GM12891 (cell line): Measurements from ENCODE around the gene LRRIQ1. TPM values are rescaled to one million over a fixed set of nuclear protein-coding genes. Genes with fewer than 3 reads are reported as not detected.

Experiments
- DNase-seq: peaks from one replicate; pipeline ENCODE4 v3.0.0; 2011; ENCODE audit warnings: low spot score; ENCODE audit not compliant: insufficient read length
- FAIRE-seq: peaks from 2 replicates; lab custom pipeline; 2011; peaks lifted over from hg19 to GRCh38; lab: Jason Lieb, UNC
- PAX5 ChIP-seq: IDR thresholded peaks from 2 replicates; pipeline ENCODE4 v1.6.1; 2011; ENCODE audit warnings: low read length, moderate library complexity, mild to moderate bottlenecking; ENCODE audit not compliant: insufficient read depth, severe bottlenecking
- POLR2A ChIP-seq: IDR thresholded peaks from 2 replicates; pipeline ENCODE4 v1.6.1; 2011; ENCODE audit warnings: low read depth, low read length, control low read depth
- POLR2AphosphoS5 ChIP-seq: IDR thresholded peaks from 2 replicates; pipeline ENCODE4 v1.6.1; 2011; ENCODE audit warnings: low read depth, low read length, control low read depth
- POU2F2 ChIP-seq: IDR thresholded peaks from 2 replicates; pipeline ENCODE4 v1.6.1; 2011; ENCODE audit warnings: low read depth, mild to moderate bottlenecking, control low read depth, low read length, moderate library complexity
- SPI1 ChIP-seq: IDR thresholded peaks from 2 replicates; pipeline ENCODE4 v1.6.1; 2011; ENCODE audit warnings: low read depth, low read length, control low read depth
- TAF1 ChIP-seq: IDR thresholded peaks from 2 replicates; pipeline ENCODE4 v1.6.1; 2011; ENCODE audit warnings: low read depth, low read length, control low read depth
- polyA plus RNA-seq: library from polyadenylated mRNA; unstranded; fragments of >200 nt; gene quantifications from one replicate; pipeline ENCODE4 v1.2.1, GENCODE V29; 2012; ENCODE audit warnings: low read depth, missing spikeins, inconsistent platforms; ENCODE audit not compliant: missing spikeins

LRRIQ1 gene, protein sequence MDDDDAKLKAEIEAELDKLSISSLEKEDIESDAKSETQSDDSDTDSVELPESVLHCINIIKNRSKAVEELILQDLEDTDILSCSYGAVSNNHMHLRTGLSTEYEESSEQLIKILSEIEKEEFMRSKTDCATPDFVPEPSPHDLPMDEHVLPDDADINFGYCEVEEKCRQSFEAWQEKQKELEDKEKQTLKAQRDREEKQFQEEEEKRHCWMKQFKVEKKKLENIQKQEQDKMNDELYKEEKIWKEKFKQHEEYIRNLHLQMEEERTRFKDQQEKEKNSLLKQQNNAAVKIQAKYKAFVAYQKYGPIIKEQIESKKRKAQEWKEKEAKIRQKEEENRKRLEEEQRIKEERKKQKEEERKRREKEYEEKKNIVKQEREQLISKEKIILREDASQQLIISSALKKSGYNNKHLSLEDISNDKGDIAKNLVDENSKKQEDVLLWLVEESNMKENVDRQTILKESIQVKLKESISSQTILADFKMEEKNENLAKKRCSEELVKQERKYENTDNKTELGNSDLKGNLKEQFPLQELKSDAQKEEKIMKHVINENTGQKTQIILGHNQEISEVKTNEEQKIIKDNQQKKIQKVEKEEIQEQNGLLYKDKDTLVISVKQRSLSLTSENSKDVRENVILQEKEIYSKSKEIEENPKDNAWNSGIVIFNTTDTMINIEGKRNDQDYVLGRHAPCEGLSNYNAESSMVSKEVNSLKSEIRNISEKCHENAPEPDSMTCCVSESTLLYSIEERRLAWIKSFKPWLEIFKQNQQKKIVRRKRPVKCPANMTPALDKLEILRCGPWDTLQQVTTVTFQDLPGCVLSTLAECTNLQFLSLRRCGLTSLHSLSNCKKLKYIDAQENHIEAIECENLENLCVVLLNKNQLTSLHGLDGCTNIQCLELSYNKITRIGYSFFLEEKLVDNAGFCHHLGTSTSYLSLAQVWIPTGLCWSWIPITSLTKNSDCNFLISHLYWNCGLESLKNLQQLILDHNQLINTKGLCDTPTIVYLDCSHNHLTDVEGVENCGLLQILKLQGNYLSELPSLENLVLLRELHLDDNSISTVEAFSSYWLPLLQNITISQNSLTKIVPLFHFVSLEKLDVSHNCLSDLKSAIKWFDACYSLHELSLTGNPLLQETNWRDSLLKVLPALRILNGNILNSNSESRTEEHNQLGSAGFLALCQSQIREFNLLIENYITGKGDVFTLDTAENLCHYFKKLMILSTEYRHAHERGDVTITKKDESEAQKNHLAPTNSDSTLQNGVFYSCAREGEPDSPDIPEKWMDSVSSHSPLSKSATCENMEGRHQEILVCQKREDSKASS (N-terminal part only)
- 0.03 TPM for polyA plus RNA-seq

DNA sequence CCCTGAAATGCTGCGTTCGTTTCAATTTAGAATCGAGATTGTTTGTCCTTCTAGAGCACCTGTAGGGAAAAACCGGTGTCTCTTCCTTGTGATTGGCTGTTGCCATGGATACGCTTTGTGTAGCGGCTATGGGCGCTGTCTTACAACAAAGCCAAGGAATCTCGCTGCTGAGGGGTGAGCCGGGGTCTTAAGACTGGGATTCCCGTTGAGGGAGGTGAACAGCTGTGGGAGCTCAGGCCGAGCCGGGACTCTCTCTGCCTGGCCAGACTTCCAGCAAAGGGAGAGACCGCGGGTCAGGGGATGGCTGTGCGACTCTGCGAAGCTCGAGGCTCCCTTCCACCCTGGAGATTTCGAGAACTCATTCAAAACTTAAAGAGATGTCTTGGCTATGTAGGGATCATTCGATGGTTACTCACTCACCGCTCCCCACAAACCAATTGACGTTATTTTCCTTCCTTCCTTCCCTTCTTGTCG, at the start of gene LRRIQ1, which contains the start of gene TSPAN19:
TSS of gene LRRIQ1 (plus strand) at position 118 of the 474 bp plus-strand sequence. CDS start 1,826 bp downstream, outside the sequence.
TSS of gene TSPAN19 (minus strand) at position 44 of the 474 bp plus-strand sequence. CDS start 6,331 bp downstream, outside the sequence.
- TF ChIP-seq POLR2AphosphoS5 (no peak), PAX5 (no peak)
- DNase-seq = no peak
- FAIRE-seq = no peak

DNA sequence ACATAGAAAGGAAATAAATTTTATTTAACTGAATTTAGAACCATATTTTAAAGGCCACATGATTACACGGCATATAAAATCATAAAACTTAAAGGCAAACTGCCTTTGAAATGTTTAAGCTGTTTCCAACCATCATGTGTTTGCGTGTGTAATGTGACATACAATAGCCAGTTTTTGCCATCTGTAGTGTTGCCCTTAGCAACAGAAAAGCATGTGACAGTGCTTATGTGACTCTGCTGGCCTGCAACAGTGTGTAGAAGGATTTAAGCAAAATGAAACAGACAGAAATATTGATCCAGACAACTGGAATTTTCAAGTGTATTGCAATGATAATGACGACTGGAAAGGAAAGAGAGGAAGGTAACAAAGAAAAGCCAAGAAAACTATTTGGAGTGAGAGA, 49.6 kb upstream of the LRRIQ1 start:
- no peak for TF ChIP-seq POLR2AphosphoS5
- no peak for TF ChIP-seq POU2F2
- no peak for TF ChIP-seq SPI1
- DNase-seq (no peak), FAIRE-seq (no peak)

DNA sequence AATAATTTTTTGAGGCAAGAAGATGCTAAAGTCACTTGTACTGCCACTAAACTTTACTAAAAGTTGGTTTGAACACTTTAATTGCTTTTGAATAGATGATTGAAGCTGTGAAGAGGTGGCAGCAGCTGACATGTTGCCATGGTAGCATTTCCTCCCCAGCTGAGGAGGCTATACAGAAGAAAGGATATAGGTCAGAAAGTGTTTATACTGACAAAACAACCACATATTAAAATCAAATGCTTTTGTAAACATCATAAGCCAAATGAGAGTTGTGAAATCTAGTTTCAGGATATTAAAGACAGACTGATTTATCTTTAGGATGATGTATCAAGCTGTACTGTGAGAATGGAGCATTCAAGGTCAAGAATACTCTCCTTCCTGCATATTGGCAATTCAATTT, 41.7 kb upstream of the LRRIQ1 start:
- no peak for DNase-seq
- no peak for TF ChIP-seq POLR2AphosphoS5

DNA sequence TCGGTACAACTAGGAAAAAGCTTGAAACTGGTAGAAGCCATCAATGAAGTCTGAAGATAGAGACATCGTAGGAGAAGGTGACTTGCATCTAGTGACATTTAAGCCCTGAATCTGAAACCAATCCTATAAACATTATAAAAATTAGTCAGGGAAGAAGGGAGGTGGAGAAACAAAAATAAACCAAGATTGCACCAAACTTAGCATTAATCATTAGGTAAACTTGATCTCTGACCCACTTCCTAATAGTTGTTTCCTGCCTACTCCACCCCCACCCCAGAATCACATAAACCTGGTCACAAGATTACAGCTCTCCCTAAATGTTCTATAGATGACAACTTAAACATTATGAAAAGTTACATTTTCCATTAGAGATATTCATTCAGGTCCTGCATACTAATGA, 40.5 kb upstream of the LRRIQ1 start:
- no peak for FAIRE-seq
- DNase-seq = no peak

More for the DNA sequence above, 41.7 kb upstream of the LRRIQ1 start:
- FAIRE-seq = no peak

DNA sequence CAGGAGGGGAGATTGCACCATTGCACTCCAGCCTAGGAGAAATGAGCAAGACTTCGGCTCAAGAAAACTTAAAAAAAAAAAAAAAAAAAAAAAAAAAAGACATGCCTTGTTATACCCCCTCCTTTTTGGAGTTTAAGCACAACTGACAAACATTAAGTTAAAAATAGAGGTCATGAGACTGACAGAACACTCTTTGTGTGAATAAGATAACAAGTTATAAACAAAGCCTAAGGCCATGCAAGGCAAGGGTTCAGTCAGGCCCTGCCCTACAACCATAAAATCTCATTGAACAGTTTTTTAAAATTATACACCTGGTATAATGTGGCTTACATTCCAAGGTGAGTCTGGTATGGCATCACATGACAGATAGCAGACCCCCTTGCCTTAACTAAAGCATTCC, 39.4 kb upstream of the LRRIQ1 start:
- DNase-seq = no peak
- TF ChIP-seq PAX5 (no peak), POLR2A (no peak), POU2F2 (no peak), TAF1 (no peak), SPI1 (no peak), POLR2AphosphoS5 (no peak)
- FAIRE-seq = no peak

More for the DNA sequence above, 40.5 kb upstream of the LRRIQ1 start:
- TF ChIP-seq POLR2A (no peak), SPI1 (no peak), POLR2AphosphoS5 (no peak), TAF1 (no peak), POU2F2 (no peak), PAX5 (no peak)

DNA sequence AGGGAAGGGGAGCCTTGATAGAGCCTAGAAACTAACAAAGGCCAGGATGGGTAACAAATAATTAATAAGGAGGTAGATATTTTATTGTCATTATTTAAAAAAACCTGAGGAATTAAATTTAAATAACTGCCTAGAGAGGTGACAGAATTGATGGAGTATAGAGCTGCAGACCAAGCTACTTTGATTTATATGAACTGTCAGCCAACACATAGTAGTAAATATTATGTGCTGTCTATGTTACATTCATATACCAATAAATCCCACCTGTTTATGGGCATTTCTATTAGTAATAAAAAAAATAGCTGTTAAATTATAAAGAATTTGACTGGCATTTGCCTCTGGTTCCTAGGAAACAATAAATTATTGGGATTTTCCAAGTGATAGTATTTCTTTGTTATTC, 37.8 kb upstream of the LRRIQ1 start:
- TF ChIP-seq POLR2AphosphoS5 (no peak), TAF1 (no peak), PAX5 (no peak), POU2F2 (no peak), POLR2A (no peak), SPI1 (no peak)
- FAIRE-seq = no peak
- DNase-seq = no peak

DNA sequence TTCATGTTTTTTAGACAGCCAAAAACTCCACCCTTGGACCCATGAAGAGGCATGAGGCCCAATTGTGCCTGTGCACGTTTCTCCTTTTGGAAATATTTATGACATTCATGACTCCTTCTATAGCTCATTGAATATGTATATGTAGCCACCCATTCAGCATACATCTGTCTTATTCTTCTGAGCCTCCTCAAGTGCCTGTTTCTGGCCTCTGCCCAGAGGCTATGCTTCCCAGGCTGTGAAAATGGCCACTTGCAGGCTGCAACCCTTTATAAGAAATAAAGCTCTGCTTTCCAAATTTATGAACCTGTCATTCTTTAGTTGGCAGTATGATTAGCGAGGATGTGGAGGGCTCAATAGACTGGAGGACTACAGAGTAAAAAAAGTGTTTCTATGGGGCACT, 35.4 kb upstream of the LRRIQ1 start:
- FAIRE-seq = no peak
- DNase-seq = no peak
- TF ChIP-seq PAX5 (no peak), POLR2AphosphoS5 (no peak), POU2F2 (no peak), TAF1 (no peak), POLR2A (no peak), SPI1 (no peak)

DNA sequence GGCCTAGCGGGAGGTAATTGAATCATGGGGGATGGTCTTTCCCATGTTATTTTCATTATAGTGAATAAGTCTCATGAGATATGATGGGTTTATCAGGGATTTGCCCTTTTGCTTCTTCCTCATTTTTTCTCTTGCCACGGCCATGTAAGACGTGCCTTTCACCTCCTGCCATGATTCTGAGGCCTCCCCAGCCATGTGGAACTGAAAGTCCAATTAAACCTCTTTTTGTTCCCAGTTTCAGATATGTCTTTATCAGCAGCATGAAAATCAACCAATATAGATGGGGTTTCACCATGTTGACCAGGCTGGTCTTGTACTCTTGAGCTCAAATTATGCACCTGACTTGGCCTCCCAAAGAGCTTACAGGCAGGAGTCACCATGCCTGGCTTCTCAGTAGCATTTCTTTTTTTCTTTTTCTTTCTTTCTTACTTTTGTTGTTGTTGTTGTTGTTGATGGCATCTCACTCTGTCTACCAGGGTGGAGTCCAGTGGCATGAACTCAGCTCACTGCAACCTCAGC, 33.3 kb upstream of the LRRIQ1 start:
- DNase-seq (no peak), FAIRE-seq (no peak)
- no peak for TF ChIP-seq POLR2A
- TF ChIP-seq PAX5 = no peak
- TF ChIP-seq TAF1 = no peak
- no peak for TF ChIP-seq SPI1
- no peak for TF ChIP-seq POLR2AphosphoS5
- no peak for TF ChIP-seq POU2F2
